SHP77 treated with DMSO at 0.1 percent for 48 hours (cell line): ENCODE results near the gene XBP1.
A peak's percentile ranks its signal among the peaks of the same experiment; 100 is the strongest.
"Not testable (repeated sequence)": the region's sequence is repeated elsewhere in the genome, so short reads cannot be mapped to it uniquely, and the experiment has no call there.

ENCODE experiments used
- DNase-seq: peaks from one replicate; lab custom pipeline; 2025; lab: John Stamatoyannopoulos, UW

XBP1 gene

GRCh38 chr22:28817919-28818859, 17.8 kb upstream of the XBP1 start:
- DNase-seq = peak; percentile 67

- no peak for DNase-seq
Measured at GRCh38 chr22:28817064-28817463, 16.7 kb upstream of the XBP1 start.

GRCh38 chr22:28815729-28816128, 15.4 kb upstream of the XBP1 start:
- no peak for DNase-seq

GRCh38 chr22:28815111-28815510, 14.7 kb upstream of the XBP1 start:
- DNase-seq = no peak

GRCh38 chr22:28813772-28814518, 13.6 kb upstream of the XBP1 start:
- DNase-seq = peak; percentile 72

- no peak for DNase-seq
Measured at GRCh38 chr22:28812516-28812915, 12.1 kb upstream of the XBP1 start.

GRCh38 chr22:28810821-28811491, 10.6 kb upstream of the XBP1 start:
- no peak for DNase-seq

GRCh38 chr22:28808716-28809355, 8.5 kb upstream of the XBP1 start:
- no peak for DNase-seq

- DNase-seq = not testable (repeated sequence)
Measured at GRCh38 chr22:28805426-28805825, 5.1 kb upstream of the XBP1 start.

- no peak for DNase-seq
Measured at GRCh38 chr22:28802595-28803123, 2.3 kb upstream of the XBP1 start.

- no peak for DNase-seq
Measured at GRCh38 chr22:28801845-28802594, 1.7 kb upstream of the XBP1 start.

GRCh38 chr22:28799606-28800307, 612 bp downstream of the XBP1 start:
- DNase-seq = no peak

GRCh38 chr22:28798810-28799605, 1.4 kb downstream of the XBP1 start:
- no peak for DNase-seq

GRCh38 chr22:28795932-28796856, 4.2 kb downstream of the XBP1 start:
- no peak for DNase-seq

GRCh38 chr22:28795071-28795693, 5.2 kb downstream of the XBP1 start:
- no peak for DNase-seq

- DNase-seq = no peak
Measured at GRCh38 chr22:28793976-28794584, 6.3 kb downstream of the XBP1 start.
